GM19452 (cell line): ENCODE data around the gene SIM2.

Experiments used
- ATAC-seq: cut with Tn5 transposase; IDR thresholded peaks from one replicate; pipeline ENCODE4 v1.9.1; 2021; ENCODE audit not compliant: unreplicated experiment

Gene SIM2

GRCh38 chr21:36686955-36687354 lies 12.0 kb upstream of the SIM2 start:
- ATAC-seq, result no peak

DNA sequence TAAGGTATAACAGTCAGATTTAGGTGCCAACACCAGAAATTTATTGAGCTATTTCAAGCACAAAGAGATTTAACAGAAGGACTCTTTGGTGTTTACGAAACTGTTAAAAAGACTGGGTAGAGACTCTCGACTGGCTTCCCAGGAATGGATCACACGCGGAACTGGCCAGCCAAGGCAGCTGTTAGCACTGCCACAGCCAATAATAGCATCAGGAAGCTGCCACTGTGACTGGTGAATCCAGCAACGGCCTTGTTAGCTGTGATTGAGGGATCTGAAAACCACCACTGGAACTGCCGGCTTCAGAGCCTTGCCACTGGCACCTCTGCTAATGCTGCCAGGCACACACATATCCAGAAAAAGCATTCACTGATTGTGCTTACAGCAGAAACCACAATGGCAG lies 10.6 kb upstream of the SIM2 start:
- ATAC-seq, result no peak

DNA sequence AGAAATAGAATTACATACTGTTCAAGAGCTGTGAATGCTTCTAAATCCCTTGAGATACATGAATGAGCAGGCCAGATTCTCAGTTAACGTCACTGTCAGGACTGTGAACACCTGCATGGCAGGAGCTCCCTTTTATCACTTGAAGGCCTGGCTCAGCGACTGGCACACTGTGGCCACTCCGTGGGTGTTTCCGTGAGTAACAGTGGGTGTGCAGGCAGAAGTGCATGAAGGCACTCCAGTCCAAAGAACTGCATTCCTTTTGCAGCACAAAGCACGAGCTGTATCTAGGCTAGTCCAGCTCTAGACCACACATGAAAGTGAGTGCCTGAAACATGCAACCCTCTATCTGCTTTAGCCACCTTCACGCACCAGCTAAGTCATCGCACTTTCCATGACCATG lies 9.6 kb upstream of the SIM2 start:
- no peak for ATAC-seq

DNA sequence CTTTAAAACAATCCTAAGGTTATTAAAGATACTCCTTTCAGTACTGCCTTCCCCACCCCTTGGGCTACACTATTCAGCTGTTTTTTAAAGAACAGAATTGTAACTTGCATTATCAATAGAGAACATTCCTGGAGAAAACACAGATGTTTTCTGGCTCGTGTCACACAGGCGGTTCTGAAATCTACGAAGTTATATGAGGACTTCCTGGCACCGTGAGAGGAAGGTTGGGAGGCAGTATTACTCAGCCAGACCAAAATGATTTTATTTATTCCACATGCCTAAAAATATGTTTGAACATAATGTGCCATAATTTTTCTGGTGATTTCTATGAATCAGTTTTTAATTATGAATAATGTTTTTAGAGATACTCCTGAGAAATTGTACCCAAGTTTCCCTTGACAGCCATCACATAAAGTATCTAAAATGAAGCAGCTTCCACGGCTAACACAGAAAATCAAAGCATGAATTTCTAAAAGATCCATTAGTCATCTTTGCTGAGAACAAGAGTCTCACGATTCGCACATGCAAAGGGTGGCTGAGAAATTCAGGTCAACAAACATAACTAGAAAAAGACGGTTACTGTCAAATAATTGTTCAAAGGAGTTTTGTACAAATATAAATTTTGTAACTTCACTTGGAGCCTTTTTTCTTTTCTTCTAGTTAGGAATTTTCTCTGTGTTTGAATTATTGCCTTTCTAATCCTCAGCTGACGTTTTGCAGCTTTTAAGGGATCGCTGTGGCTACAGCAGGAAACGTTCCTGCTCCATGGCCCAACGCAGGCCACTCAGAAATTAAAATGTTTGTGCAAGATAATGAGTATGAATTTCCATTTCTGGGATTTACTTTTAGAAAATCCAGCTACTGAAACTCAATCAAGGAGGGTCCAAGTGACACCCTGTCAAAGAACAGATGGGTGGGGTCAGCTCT lies 8.0 kb upstream of the SIM2 start:
- ATAC-seq, result no peak

DNA sequence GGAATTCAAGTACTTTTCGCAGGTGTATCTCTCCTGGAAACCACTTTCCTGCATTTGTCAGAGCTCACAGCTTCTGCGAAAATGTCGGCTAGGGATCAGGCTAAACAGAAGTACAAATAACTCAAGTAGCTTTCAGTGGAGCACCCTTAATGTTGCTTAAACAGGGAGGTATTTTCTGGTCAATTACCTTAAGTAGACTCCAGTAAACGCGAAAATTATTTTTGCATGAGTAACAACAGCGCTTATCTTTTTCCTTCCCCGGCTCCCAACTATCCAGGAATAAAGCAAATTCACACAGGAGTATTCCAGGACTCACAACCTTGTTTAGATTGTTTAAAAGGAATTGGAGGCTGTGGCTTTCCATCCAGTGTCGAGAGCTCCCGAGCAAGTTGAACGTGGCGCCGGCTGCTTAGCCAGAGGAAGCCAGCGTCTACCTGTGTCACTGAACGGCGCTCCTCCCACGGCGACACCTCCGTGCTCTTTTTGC lies 7.3 kb upstream of the SIM2 start:
- ATAC-seq, result no peak

- ATAC-seq, result no peak
Observed at GRCh38 chr21:36692114-36692834, 6.6 kb upstream of the SIM2 start.

- no peak for ATAC-seq
Observed at GRCh38 chr21:36692835-36693488, 6.0 kb upstream of the SIM2 start.

GRCh38 chr21:36693489-36694030 lies 5.4 kb upstream of the SIM2 start:
- ATAC-seq, result no peak

- ATAC-seq, result no peak
Observed at GRCh38 chr21:36694031-36694515, 4.8 kb upstream of the SIM2 start.

DNA sequence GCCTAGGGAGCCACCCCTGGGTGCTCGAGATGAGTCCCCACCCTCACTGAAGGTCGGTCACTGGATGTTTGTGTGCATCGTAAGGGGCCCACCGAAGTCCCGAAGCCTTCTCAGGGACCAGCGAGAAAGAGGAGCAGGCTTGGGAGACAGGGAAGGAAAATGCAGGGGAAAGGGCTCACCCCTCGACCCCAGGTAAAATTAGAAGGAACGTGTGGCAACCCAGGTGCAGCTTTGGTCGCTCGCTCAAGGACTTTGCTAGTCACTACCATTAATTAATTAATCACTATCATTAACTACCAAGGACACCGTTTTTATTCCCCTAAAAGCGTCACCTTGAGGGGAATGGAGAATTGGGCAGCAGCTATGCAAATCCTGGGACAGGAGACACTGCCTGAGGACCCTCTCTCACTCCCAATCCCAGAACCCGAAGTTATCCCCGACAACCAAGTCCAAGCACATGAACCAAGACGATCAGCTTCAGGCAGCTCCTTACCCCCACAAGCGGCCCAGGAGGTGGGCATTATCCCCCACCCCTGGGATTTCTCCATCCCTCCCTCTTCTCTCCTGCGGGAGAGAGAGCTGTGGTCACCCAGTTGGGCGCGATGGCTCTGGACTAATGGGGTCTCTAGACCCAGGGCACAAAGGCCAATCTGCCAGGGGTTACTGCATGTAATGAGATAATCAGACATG lies 4.2 kb upstream of the SIM2 start:
- no peak for ATAC-seq

- ATAC-seq, result no peak
Observed at GRCh38 chr21:36695283-36695634, 3.7 kb upstream of the SIM2 start.

- ATAC-seq, result no peak
Observed at GRCh38 chr21:36695671-36696389, 3.1 kb upstream of the SIM2 start.

DNA sequence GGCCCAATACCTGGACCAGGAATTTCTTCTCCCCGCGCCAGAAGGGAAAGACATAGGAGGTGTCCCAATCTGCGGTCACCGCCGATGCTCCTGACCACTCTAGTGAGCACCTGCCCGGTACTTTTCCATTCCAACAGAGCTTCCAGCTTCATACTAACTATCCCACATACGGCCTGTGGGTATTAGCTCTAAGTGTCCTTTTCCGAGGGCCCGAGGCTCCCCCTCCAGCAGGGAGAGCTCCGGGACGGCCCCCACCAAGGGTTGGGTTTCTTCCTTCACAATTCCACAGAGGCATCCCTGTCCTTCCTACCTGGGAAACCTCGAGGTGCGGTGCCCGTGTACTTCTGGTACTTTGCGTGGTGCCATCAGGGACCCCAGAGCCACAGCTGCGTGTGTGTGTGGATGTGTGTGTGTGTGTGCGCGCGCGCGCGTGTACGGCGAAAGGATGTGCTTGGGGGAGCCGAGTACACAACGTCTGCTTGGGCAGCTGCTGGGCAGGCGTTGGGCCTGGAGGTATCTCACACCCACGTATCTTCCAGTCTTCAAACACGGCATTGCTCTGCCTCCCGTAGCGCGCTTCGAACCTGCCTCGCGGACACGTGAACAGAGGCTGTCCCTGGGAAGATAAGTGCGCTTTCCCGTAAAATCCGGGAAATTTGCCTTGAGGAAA lies 2.4 kb upstream of the SIM2 start:
- no peak for ATAC-seq

- no peak for ATAC-seq
Observed at GRCh38 chr21:36697060-36697850, 1.7 kb upstream of the SIM2 start.

DNA sequence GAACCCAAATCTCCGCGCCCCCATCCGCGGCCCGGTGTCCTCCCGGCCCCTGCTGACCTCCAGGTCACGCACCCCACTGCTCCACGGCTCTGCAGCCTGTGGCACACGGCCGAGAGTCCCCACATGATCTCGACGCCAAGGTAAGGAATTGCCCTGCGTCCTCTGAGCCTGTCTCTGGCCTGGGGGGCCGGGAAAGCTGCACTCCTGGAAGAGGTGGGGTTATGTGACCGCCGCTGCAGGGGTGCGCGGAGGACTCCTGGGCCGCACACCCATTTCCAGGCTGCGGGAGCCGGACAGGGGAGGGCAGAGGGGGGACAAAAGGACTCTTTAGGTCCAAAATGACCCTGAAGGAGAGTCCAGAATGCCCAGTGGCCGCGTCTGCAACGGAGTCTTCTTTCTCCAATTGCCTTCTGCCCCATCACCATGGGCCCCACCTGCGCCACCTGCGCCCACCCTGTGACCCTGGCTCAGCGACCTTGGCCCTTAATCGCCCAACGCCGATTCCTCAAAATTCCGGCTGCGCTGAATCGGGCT lies 997 bp upstream of the SIM2 start:
- no peak for ATAC-seq

DNA sequence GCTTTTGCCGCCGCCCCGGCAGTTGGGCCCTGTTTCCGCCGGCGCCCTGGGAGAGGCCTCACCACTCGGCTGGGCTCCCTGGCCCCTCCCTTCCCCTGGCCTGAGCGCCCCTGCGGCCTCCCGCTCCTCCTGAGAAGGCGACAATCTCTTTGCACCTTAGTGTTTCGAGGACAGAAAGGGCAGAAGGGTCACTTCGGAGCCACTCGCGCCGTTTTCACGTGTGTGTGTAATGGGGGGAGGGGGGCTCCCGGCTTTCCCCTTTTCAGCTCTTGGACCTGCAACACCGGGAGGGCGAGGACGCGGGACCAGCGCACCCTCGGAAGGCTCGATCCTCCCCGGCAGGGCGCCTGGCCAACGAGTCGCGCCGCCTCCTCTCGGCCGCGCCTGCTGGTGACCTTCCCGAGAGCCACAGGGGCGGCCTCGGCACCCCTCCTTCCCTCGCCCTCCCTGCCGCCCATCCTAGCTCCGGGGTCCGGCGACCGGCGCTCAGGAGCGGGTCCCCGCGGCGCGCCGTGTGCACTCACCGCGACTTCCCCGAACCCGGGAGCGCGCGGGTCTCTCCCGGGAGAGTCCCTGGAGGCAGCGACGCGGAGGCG lies 432 bp upstream of the SIM2 start:
- ATAC-seq, result no peak

GRCh38 chr21:36699546-36700294 lies 805 bp downstream of the SIM2 start:
- ATAC-seq, result no peak
